Fibroblast of lung (primary cell): ENCODE data around the gene SIRT4. TPM values are rescaled to one million over a fixed set of nuclear protein-coding genes. Genes with fewer than 3 reads are reported as not detected.

ENCODE experiments used
- DNase-seq, 2 donors: peaks; one replicate each; pipeline versions ENCODE4 v3.0.0 to v3.0.0-alpha.2; 2010; ENCODE audit warnings: low read depth in 2 of 2
- H2AFZ ChIP-seq: 2 replicates; pipeline ENCODE4 v1.5.1; 2012; ENCODE audit warnings: low read length, control low read depth, inconsistent platforms
- H3K27ac ChIP-seq: 2 replicates; pipeline ENCODE4 v1.5.1; 2011; ENCODE audit warnings: low read length, control low read depth; ENCODE audit not compliant: insufficient read depth
- H3K27me3 ChIP-seq: 2 replicates; pipeline ENCODE4 v1.5.1; 2011; ENCODE audit warnings: mild to moderate bottlenecking, low read length; ENCODE audit not compliant: control insufficient read depth, insufficient read depth
- H3K36me3 ChIP-seq: 2 replicates; pipeline ENCODE4 v1.5.1; 2011; ENCODE audit warnings: low read length; ENCODE audit not compliant: control insufficient read depth, insufficient read depth
- H3K4me1 ChIP-seq: 2 replicates; pipeline ENCODE4 v1.5.1; 2011; ENCODE audit warnings: low read length; ENCODE audit not compliant: control insufficient read depth, insufficient read depth; ENCODE audit errors: extremely low read depth
- H3K4me2 ChIP-seq: 2 replicates; pipeline ENCODE4 v1.5.1; 2011; ENCODE audit warnings: low read length, control low read depth; ENCODE audit not compliant: insufficient read depth; ENCODE audit errors: extremely low read depth
- H3K4me3 ChIP-seq, 4 experiments: fragments of 200-600 bp in 1 of 4; sonication (generic) in 1 of 4; replicated peaks in 1 of 4; 2 replicates each; pipeline ENCODE4 v1.5.1; 2011 to 2016; ENCODE audit warnings: low read length in 4 of 4, low read depth in 3 of 4, mild to moderate bottlenecking in 3 of 4, control low read depth in 2 of 4, inconsistent platforms in 1 of 4, mixed read lengths in 1 of 4; ENCODE audit not compliant: insufficient read depth in 1 of 4; ENCODE audit errors: control extremely low read depth in 1 of 4
- H3K79me2 ChIP-seq: 2 replicates; pipeline ENCODE4 v1.5.1; 2012; ENCODE audit warnings: mild to moderate bottlenecking, low read length, inconsistent platforms; ENCODE audit not compliant: control insufficient read depth, insufficient read depth
- H3K9ac ChIP-seq: 2 replicates; pipeline ENCODE4 v1.5.1; 2011; ENCODE audit warnings: mild to moderate bottlenecking, low read length, control low read depth; ENCODE audit not compliant: insufficient read depth
- H3K9me3 ChIP-seq: 2 replicates; pipeline ENCODE4 v1.5.1; 2012; ENCODE audit warnings: low read depth, low read length; ENCODE audit not compliant: control insufficient read depth, insufficient read depth
- H4K20me1 ChIP-seq: 2 replicates; pipeline ENCODE4 v1.5.1; 2011; ENCODE audit warnings: low read length; ENCODE audit not compliant: control insufficient read depth, insufficient read depth; ENCODE audit errors: extremely low read depth
- EZH2 ChIP-seq: IDR thresholded peaks from 2 replicates; pipeline ENCODE4 v1.5.1; 2012; ENCODE audit warnings: low read length, control low read depth, mild to moderate bottlenecking; ENCODE audit errors: missing control alignments
- polyA plus RNA-seq, 2 donors: library from polyadenylated mRNA; depleted of rRNA in 1 of 2; stranded (reverse) in 1 of 2; unstranded in 1 of 2; fragments of >200 nt; gene quantifications; 2 replicates each; pipeline ENCODE4 v1.2.1, GENCODE V29; 2011 to 2012; ENCODE audit warnings: missing spikeins in 1 of 2
- total RNA-seq: library from RNA; depleted of rRNA; stranded (reverse); fragments of >200 nt; gene quantifications from 2 replicates; pipeline ENCODE4 v1.2.1, GENCODE V29; 2014
- TF ChIP-seq, protein P1 (sequence below), 2 donors: IDR thresholded peaks in 1 of 2; conservative IDR thresholded peaks in 1 of 2; 1 replicate in 1 of 2; 2 replicates in 1 of 2; pipeline ENCODE4 v1.5.1; 2011 to 2012; ENCODE audit warnings: low read length in 2 of 2, control low read depth in 1 of 2, inconsistent platforms in 1 of 2, low read depth in 1 of 2, mild to moderate bottlenecking in 1 of 2

The SIRT4 gene
- total and polyA plus RNA-seq, 2 donors (not counting 1 experiment from before 2014, with no cell fraction given): 1.2 to 2.5 TPM

DNA sequence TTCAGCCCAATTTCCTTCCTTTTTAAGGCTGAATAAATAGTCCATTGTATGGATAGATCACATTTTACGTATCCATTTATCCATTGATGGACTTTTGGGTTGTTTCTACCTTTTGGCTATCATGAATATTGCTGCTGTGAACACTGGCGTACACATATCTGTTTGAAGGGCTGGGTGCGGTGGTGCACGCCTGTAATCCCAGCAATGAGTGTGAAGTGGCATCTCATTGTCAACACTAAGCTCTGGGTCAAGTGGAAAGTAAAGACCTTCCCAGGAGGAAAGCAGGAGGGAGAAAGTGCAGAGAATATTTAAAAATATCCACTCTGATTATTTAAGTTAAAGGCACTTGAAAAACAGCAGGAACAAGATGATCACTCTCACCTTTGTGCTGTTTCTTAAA, 37.1 kb downstream of the SIRT4 start:
- H3K9ac ChIP-seq: no peak overlapping the region
- H3K27me3 ChIP-seq: peaks cover 2% of the 10 kb centered on the region
- no peak overlapping the region for H3K4me2 ChIP-seq
- no peaks in the 10 kb centered on the region for H3K79me2 ChIP-seq
- H3K27ac ChIP-seq: no peak overlapping the region
- no peak for TF ChIP-seq EZH2
- TF ChIP-seq, protein P1, sequence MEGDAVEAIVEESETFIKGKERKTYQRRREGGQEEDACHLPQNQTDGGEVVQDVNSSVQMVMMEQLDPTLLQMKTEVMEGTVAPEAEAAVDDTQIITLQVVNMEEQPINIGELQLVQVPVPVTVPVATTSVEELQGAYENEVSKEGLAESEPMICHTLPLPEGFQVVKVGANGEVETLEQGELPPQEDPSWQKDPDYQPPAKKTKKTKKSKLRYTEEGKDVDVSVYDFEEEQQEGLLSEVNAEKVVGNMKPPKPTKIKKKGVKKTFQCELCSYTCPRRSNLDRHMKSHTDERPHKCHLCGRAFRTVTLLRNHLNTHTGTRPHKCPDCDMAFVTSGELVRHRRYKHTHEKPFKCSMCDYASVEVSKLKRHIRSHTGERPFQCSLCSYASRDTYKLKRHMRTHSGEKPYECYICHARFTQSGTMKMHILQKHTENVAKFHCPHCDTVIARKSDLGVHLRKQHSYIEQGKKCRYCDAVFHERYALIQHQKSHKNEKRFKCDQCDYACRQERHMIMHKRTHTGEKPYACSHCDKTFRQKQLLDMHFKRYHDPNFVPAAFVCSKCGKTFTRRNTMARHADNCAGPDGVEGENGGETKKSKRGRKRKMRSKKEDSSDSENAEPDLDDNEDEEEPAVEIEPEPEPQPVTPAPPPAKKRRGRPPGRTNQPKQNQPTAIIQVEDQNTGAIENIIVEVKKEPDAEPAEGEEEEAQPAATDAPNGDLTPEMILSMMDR (conservative IDR thresholded peaks at IDR 0.05 in 1 of 2, IDR thresholded peaks at IDR 0.05 in 1 of 2; ENCODE audit: low read depth in 1 of 2, low read length in 2 of 2): no peak
- no peaks in the 10 kb centered on the region for H3K36me3 ChIP-seq
- no peaks in the 10 kb centered on the region for H3K4me1 ChIP-seq
- no peaks in the 10 kb centered on the region for H4K20me1 ChIP-seq
- H3K4me3 ChIP-seq: no peak overlapping the region
- H2AFZ ChIP-seq: no peak overlapping the region
- no peaks in the 10 kb centered on the region for H3K9me3 ChIP-seq
- no peak for DNase-seq

DNA sequence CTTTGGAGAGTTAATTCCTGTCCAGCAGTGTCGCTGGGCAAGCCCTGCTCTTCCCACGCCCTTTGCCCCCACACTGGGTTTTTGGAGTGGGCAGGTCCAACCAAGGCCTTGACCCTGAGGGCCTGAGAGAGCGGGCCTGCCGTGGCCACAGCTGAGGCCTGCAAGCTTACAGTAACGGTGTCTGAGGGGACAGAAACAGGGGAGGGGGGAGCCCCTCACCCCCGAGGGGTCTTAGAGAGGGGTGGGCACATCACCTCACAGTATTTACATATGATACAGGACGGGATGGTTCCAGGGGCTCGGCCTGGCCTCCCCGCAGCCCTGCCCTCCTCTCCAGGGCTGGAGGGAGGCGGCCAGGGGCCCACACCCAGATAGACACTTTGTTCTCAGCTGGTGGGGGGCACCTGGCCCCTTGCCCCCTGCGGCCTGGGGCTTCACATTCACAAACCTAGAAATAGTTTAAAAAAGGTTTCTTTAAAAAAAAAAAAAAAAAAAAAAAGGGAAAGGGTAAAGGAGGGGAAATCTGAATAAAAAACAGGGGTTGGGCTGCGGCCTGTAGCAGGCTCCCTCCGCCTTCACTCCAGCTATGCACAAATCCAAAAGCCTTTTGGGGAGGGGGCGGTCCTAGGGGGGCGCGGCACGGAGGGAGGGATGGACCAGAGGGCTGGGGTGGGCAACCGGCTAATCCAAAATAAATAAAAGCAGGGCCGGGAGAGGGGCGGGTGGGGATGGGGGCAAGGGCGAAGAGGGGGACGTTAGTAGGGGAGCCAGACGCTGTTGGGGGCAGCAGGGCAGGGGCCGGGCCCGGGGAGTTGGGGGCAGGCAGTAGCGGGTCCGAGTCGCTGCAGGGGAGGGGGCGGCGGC, 40.3 kb downstream of the SIRT4 start:
- no peak for DNase-seq
- Histone ChIP-seq H3K9me3 (no peaks in the 10 kb centered on the region), H3K27me3 (peaks cover 2% of the 10 kb centered on the region), H3K4me1 (no peaks in the 10 kb centered on the region), H3K4me3 (no peak overlapping the region), H3K36me3 (no peaks in the 10 kb centered on the region), H3K4me2 (no peak overlapping the region), H2AFZ (no peak overlapping the region), H3K9ac (no peak overlapping the region), H3K27ac (no peak overlapping the region), H3K79me2 (no peaks in the 10 kb centered on the region), H4K20me1 (no peaks in the 10 kb centered on the region)
- TF ChIP-seq, protein P1 (conservative IDR thresholded peaks at IDR 0.05 in 1 of 2, IDR thresholded peaks at IDR 0.05 in 1 of 2; ENCODE audit: low read depth in 1 of 2, low read length in 2 of 2): no peak
- TF ChIP-seq EZH2: no peak

DNA sequence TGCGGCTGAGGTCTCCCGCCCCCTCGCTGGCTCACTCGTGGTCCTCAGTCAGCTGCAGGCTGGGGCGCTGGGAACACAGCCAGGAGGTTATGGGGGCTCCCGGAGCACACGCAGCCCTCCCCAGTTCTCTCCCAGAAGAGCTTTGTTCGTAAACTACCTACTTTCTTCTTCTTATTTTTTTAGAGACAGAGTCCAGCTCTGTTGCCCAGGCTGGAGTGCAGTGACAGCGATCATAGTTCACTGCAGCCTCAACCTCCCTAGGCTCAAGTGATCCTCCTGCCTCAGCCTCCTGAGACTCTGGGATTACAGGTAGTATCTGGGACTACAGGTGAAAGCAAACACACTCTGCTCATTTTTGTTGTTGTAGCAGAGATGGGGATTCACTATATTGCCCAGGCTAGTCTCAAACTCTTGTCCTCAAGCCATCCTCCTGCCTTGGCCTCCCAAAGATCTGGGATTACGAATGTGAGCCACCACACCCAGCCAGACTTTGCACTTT, 41.0 kb downstream of the SIRT4 start:
- Histone ChIP-seq H3K4me2 (no peak overlapping the region), H3K27me3 (peaks cover 1% of the 10 kb centered on the region), H3K9ac (no peak overlapping the region), H3K4me1 (no peaks in the 10 kb centered on the region), H3K4me3 (no peak overlapping the region), H4K20me1 (no peaks in the 10 kb centered on the region), H3K27ac (no peak overlapping the region), H2AFZ (no peak overlapping the region), H3K9me3 (no peaks in the 10 kb centered on the region), H3K36me3 (no peaks in the 10 kb centered on the region), H3K79me2 (no peaks in the 10 kb centered on the region)
- DNase-seq: no peak
- TF ChIP-seq, protein P1 (conservative IDR thresholded peaks at IDR 0.05 in 1 of 2, IDR thresholded peaks at IDR 0.05 in 1 of 2; ENCODE audit: low read depth in 1 of 2, low read length in 2 of 2): no peak
- no peak for TF ChIP-seq EZH2
